Stomach (tissue), 9 donors: ENCODE data around the gene TTBK2. TPM values are rescaled to one million over a fixed set of nuclear protein-coding genes. Genes with fewer than 3 reads are reported as not detected.

Source experiments
- DNase-seq, 2 donors: peaks; one replicate each; pipeline versions ENCODE4 v3.0.0 to v3.0.0-alpha.2; 2013 to 2019
- H3K27ac ChIP-seq, 5 donors: fragments of 200-600 bp in 4 of 5; sonication (generic) in 4 of 5; one replicate each; pipeline ENCODE4 v1.5.1; 2013 to 2019; ENCODE audit warnings: mild to moderate bottlenecking in 1 of 5, moderate library complexity in 1 of 5
- H3K27me3 ChIP-seq, 3 donors: fragments of 200-600 bp; sonication (generic); one replicate each; pipeline ENCODE4 v1.5.1; 2017 to 2019; ENCODE audit warnings: mixed run types in 1 of 3
- H3K36me3 ChIP-seq, 4 donors: fragments of 200-600 bp; sonication (generic); 1 replicate in 3 of 4; 2 replicates in 1 of 4; pipeline ENCODE4 v1.5.1; 2016 to 2019
- H3K4me1 ChIP-seq, 4 donors: fragments of 200-600 bp; sonication (generic); one replicate each; pipeline ENCODE4 v1.5.1; 2016 to 2019
- H3K4me3 ChIP-seq, 4 donors: fragments of 200-600 bp; sonication (generic) in 3 of 4; one replicate each; pipeline ENCODE4 v1.5.1; 2016 to 2019; ENCODE audit warnings: mild to moderate bottlenecking in 1 of 4
- H3K9me3 ChIP-seq, 4 donors: fragments of 200-600 bp; sonication (generic); one replicate each; pipeline ENCODE4 v1.5.1; 2016 to 2019
- CTCF ChIP-seq, 7 experiments: fragments of 450-650 bp in 4 of 7; fragments of 200-600 bp in 3 of 7; sonication (generic) in 3 of 7; IDR thresholded peaks; one replicate each; pipeline ENCODE4 v1.5.1; 2016 to 2019; ENCODE audit warnings: antibody characterized with exemption in 7 of 7, control low read depth in 2 of 7, mild to moderate bottlenecking in 1 of 7
- EP300 ChIP-seq: sonication (generic); formaldehyde crosslinking; IDR thresholded peaks from one replicate; pipeline ENCODE4 v1.6.1; 2017; ENCODE audit warnings: antibody characterized with exemption
- POLR2A ChIP-seq, 4 donors: fragments of 450-650 bp; IDR thresholded peaks; one replicate each; pipeline ENCODE4 v1.6.1; 2016; ENCODE audit warnings: antibody characterized with exemption in 4 of 4, control low read depth in 2 of 4, mild to moderate bottlenecking in 1 of 4, moderate library complexity in 1 of 4
- POLR2AphosphoS5 ChIP-seq, 3 donors: sonication (generic); formaldehyde crosslinking; IDR thresholded peaks; one replicate each; pipeline ENCODE4 v1.6.1; 2016; ENCODE audit warnings: antibody characterized with exemption in 3 of 3
- WGBS, 5 donors: extraction: QIAGEN DNeasy Blood & Tissue Kit in 3 of 5; methylation state at CpG; one replicate each; pipeline versions ENCODE4 v1.1.5 to v1.1.7; 2013 to 2018; 5-methylcytosine and 5-hydroxymethylcytosine counted together
- intact Hi-C: fragments of 100-400 bp; cut with DNase I; formaldehyde crosslinking; loops from one replicate; pipeline ENCODE4 v1.15.1; 2023; ENCODE audit warnings: low total_unique reads
- polyA plus RNA-seq, 3 donors: library from polyadenylated mRNA; stranded (reverse); fragments of 200-250 nt; gene quantifications; one replicate each; pipeline ENCODE4 v1.2.3, GENCODE V29; 2013
- total RNA-seq, 5 donors: library from RNA; depleted of rRNA; stranded (reverse); fragments of >200 nt; gene quantifications; one replicate each; pipeline versions ENCODE4 v1.1.0 to v1.2.3, GENCODE V29; 2014 to 2016
- donor health status: healthy with polysubstance abuse.
- donor health status: Bipolar disorder and iron deficiency.
- donor health status: healthy.

TTBK2 gene
- total and polyA plus RNA-seq, 8 donors, result 1.2 to 15.6 (median 7.6) TPM

- peaks cover 0 to 16% (median 3%) of the 10 kb centered on the region in 4 donors for H3K4me1 ChIP-seq
- intact Hi-C loops, result no loop called here
- H3K27ac ChIP-seq, result no peak overlapping the region
- no peaks in the 10 kb centered on the region for H3K9me3 ChIP-seq
- no peak overlapping the region for H3K4me3 ChIP-seq
- peaks cover 70 to 100% (median 100%) of the 10 kb centered on the region in 4 donors for H3K36me3 ChIP-seq
- DNase-seq, result no peak
- TF ChIP-seq CTCF (IDR thresholded peaks at IDR 0.05) (no peak), POLR2A (IDR thresholded peaks at IDR 0.05) (no peak), EP300 (no peak), POLR2AphosphoS5 (IDR thresholded peaks at IDR 0.05) (no peak)
- WGBS, 5 donors, result 93 to 97% (median 96%) methylated on average over 5 to 7 of the region's 7 CpGs
- H3K27me3 ChIP-seq, result no peaks in the 10 kb centered on the region
These were observed 191.2 kb downstream of the TTBK2 start for GRCh38 chr15:42729409-42729808.

- no peak overlapping the region for H3K4me3 ChIP-seq
- TF ChIP-seq POLR2A (IDR thresholded peaks at IDR 0.05), result no peak
- TF ChIP-seq POLR2AphosphoS5 (IDR thresholded peaks at IDR 0.05), result no peak
- TF ChIP-seq EP300, result no peak
- no peak for TF ChIP-seq CTCF (IDR thresholded peaks at IDR 0.05)
- H3K27me3 ChIP-seq, result no peaks in the 10 kb centered on the region
- DNase-seq, result no peak
- H3K27ac ChIP-seq, result no peak overlapping the region
- intact Hi-C loops, result no loop called here
- peaks cover 71 to 100% (median 100%) of the 10 kb centered on the region in 4 donors for H3K36me3 ChIP-seq
- 72 to 91% (median 87%) methylated on average over 14 of the region's 14 CpGs for WGBS, 5 donors
- no peaks in the 10 kb centered on the region for H3K9me3 ChIP-seq
- H3K4me1 ChIP-seq, result peaks cover 0 to 12% (median 3%) of the 10 kb centered on the region in 4 donors
These were observed 191.6 kb downstream of the TTBK2 start for GRCh38 chr15:42728972-42729371.

- Histone ChIP-seq H3K27me3 (no peaks in the 10 kb centered on the region), H3K4me1 (peaks cover 0 to 11% (median 3%) of the 10 kb centered on the region in 4 donors), H3K36me3 (peaks cover 75 to 100% (median 100%) of the 10 kb centered on the region in 4 donors), H3K9me3 (no peaks in the 10 kb centered on the region), H3K4me3 (no peak overlapping the region), H3K27ac (no peak overlapping the region)
- no peak for DNase-seq
- TF ChIP-seq POLR2AphosphoS5 (IDR thresholded peaks at IDR 0.05) (no peak), CTCF (IDR thresholded peaks at IDR 0.05) (no peak), POLR2A (IDR thresholded peaks at IDR 0.05) (no peak), EP300 (no peak)
- intact Hi-C loops, result no loop called here
- WGBS, 5 donors, result 79 to 93% (median 91%) methylated on average over 5 of the region's 5 CpGs
These were observed 192.0 kb downstream of the TTBK2 start for GRCh38 chr15:42728560-42728959.

GRCh38 chr15:42727750-42728381, 192.7 kb downstream of the TTBK2 start:
- DNase-seq, result peak; percentile 35 to 62
- intact Hi-C loops, result no loop called here
- H3K4me3 ChIP-seq, result no peak overlapping the region
- peaks cover 0 to 11% (median 3%) of the 10 kb centered on the region in 4 donors for H3K4me1 ChIP-seq
- H3K9me3 ChIP-seq, result no peaks in the 10 kb centered on the region
- no peak for TF ChIP-seq POLR2A (IDR thresholded peaks at IDR 0.05)
- TF ChIP-seq CTCF (IDR thresholded peaks at IDR 0.05), result no peak
- TF ChIP-seq EP300, result no peak
- WGBS, 5 donors, result 72 to 78% (median 76%) methylated on average over 11 to 13 of the region's 13 CpGs
- no peaks in the 10 kb centered on the region for H3K27me3 ChIP-seq
- H3K36me3 ChIP-seq, result peaks cover 82 to 100% (median 100%) of the 10 kb centered on the region in 4 donors
- no peak overlapping the region for H3K27ac ChIP-seq
